Urinary bladder (tissue), 4 donors: ENCODE data around the gene FOXO3. TPM values are rescaled to one million over a fixed set of nuclear protein-coding genes. Genes with fewer than 3 reads are reported as not detected.
"Not testable (repeated sequence)": the region's sequence is repeated elsewhere in the genome, so short reads cannot be mapped to it uniquely, and the experiment has no call there.

ENCODE experiments used
- DNase-seq: peaks from one replicate; pipeline ENCODE4 v3.0.0-alpha.2; 2015; ENCODE audit errors: extremely low spot score
- H3K27ac ChIP-seq: one replicate; pipeline ENCODE4 v1.5.1; 2013; ENCODE audit warnings: low read depth, mild to moderate bottlenecking, moderate library complexity
- H3K36me3 ChIP-seq: one replicate; pipeline ENCODE4 v1.6.1; 2013; ENCODE audit warnings: mild to moderate bottlenecking, moderate library complexity; ENCODE audit not compliant: insufficient read depth
- H3K4me1 ChIP-seq: one replicate; pipeline ENCODE4 v1.6.1; 2013; ENCODE audit warnings: mild to moderate bottlenecking, moderate library complexity; ENCODE audit not compliant: insufficient read depth
- H3K4me3 ChIP-seq: one replicate; pipeline ENCODE4 v1.5.1; 2013; ENCODE audit warnings: low read depth, low read length
- WGBS: extraction: QIAGEN DNeasy Blood & Tissue Kit; methylation state at CpG from one replicate; pipeline ENCODE4 v1.1.7; 2013; 5-methylcytosine and 5-hydroxymethylcytosine counted together
- polyA plus RNA-seq: library from polyadenylated mRNA; stranded (reverse); fragments of 200-250 nt; gene quantifications from one replicate; pipeline ENCODE4 v1.2.3, GENCODE V29; 2013
- total RNA-seq: library from RNA; depleted of rRNA; stranded (reverse); fragments of >200 nt; gene quantifications from one replicate; pipeline ENCODE4 v1.2.3, GENCODE V29; 2014
- donor health status: healthy with polysubstance abuse.
- donor health status: healthy.

FOXO3 gene
- total and polyA plus RNA-seq, 2 donors: 43.7 to 48.2 TPM

DNA sequence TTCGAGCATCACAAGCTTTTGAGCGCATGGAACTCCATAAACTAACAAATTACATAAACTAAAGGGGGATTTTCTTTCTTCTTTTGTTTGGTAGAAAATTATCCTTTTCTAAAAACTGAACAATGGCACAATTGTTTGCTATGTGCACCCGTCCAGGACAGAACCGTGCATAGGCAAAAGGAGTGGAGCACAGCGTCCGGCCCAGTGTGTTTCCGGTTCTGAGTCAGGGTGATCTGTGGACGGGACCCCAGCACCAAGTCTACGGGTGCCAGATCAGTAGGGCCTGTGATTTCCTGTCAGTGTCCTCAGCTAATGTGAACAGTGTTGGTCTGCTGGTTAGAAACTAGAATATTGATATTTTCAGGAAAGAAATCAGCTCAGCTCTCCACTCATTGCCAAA is 119.6 kb downstream of the FOXO3 start:
- DNase-seq, H3K36me3 ChIP-seq, H3K4me3 ChIP-seq, H3K4me1 ChIP-seq, H3K27ac ChIP-seq: not testable (repeated sequence)
- WGBS: 90% methylated on average over 9 of the region's 9 CpGs

- H3K36me3 ChIP-seq, H3K27ac ChIP-seq, H3K4me1 ChIP-seq, DNase-seq, H3K4me3 ChIP-seq: not testable (repeated sequence)
- WGBS: 89% methylated on average over 1 of the region's 1 CpG
Observed at GRCh38 chr6:108681721-108682120, 121.0 kb downstream of the FOXO3 start.

GRCh38 chr6:108682383-108683119 is 121.8 kb downstream of the FOXO3 start:
- H3K27ac ChIP-seq, H3K4me3 ChIP-seq, DNase-seq, H3K36me3 ChIP-seq, H3K4me1 ChIP-seq: not testable (repeated sequence)
- 84% methylated on average over 7 of the region's 7 CpGs for WGBS

DNA sequence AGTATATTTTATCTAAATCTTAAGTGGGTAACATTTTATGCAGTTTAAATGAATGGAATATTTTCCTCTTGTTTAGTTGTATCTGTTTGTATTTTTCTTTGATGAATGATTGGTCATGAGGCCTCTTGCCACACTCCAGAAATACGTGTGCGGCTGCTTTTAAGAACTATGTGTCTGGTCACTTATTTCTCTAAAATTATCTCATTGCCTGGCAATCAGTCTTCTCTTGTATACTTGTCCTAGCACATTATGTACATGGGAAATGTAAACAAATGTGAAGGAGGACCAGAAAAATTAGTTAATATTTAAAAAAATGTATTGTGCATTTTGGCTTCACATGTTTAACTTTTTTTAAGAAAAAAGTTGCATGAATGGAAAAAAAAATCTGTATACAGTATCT is 123.3 kb downstream of the FOXO3 start:
- H3K36me3 ChIP-seq, H3K4me3 ChIP-seq, DNase-seq, H3K4me1 ChIP-seq, H3K27ac ChIP-seq: not testable (repeated sequence)
- 87% methylated on average over 2 of the region's 2 CpGs for WGBS

DNA sequence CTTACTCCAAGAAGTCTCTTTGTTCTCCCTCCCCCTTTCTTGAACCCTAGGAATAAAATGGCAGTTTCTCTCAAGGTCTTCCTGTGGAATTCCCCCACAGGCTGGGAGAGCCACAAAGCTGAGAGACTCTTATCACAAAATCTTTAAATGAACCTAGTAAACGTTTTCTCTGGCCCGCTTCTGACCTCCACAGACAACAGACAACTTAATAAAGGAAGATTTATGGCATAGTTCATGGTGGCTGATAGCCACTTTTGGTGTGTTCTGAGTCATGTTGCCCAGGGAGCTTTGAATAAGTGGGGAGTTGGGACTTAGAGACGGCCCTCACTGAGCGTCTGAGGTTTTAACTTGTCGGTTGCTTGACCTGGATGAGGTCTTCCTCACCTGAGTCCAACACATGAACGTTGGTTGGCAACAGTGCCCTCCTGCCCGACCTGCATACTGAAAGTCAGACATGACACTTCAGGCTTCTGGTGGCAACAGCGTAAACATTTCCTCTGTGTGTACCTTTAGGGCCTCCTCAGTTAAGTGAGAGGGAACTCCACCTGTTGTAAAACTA is 124.1 kb downstream of the FOXO3 start:
- H3K4me3 ChIP-seq: no peak overlapping the region
- peaks cover 2% of the 10 kb centered on the region for H3K36me3 ChIP-seq
- peaks cover 2% of the 10 kb centered on the region for H3K4me1 ChIP-seq
- peak overlapping the region; percentile 14 for H3K27ac ChIP-seq
- DNase-seq: peak; percentile 47
- 46% methylated on average over 8 of the region's 8 CpGs for WGBS

DNA sequence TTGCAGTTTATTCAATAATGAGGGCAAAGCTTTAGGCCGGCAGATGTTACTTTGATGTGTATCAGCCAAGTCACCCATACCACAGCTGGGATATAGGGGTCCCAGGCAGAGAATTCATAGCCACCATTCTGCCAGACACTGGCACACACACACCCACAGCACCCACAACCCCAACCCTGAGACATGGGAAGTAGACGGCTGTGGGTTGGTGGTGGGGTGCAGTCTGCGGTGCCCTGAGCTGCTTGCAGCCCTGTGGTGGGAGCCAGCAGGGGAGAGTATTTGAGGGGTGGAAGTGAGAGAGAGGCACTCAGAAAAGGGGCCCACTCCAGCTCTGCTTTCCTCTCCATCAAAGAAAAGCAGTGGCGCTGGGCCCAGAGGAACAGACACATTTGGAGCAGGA is 125.3 kb downstream of the FOXO3 start:
- H3K27ac ChIP-seq: no peak overlapping the region
- 92% methylated on average over 4 of the region's 4 CpGs for WGBS

GRCh38 chr6:108686896-108687295 is 126.2 kb downstream of the FOXO3 start:
- no peak for DNase-seq
- Histone ChIP-seq H3K27ac (no peak overlapping the region), H3K36me3 (peaks cover 2% of the 10 kb centered on the region), H3K4me3 (no peak overlapping the region), H3K4me1 (peaks cover 2% of the 10 kb centered on the region)
- WGBS: 91% methylated on average over 6 of the region's 6 CpGs

More for the DNA sequence above, 125.3 kb downstream of the FOXO3 start:
- Histone ChIP-seq H3K36me3 (peaks cover 2% of the 10 kb centered on the region), H3K4me3 (no peak overlapping the region), H3K4me1 (peaks cover 2% of the 10 kb centered on the region)
- DNase-seq: no peak

DNA sequence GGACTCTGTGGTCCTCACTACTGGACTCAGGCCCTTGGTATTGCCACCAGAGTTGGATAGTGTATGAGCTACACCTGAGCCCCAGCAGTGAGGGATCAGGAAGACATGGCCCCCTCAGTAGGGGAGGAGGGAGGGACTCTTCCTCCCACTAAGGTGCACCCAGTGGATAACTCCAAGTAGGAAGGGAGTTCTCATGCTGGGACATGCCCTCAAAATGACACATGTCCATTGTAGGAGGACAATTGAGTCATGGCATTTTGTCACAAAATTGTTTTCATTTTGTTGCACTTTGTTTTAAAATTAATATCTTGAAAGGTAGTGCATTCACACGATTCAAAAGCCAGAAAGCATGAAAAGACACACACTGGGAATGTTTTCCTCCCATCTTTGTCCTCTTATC is 127.2 kb downstream of the FOXO3 start:
- no peak for DNase-seq
- Histone ChIP-seq H3K27ac (no peak overlapping the region), H3K4me3 (no peak overlapping the region), H3K36me3 (no peaks in the 10 kb centered on the region), H3K4me1 (peaks cover 2% of the 10 kb centered on the region)
- WGBS: 93% methylated on average over 1 of the region's 1 CpG

GRCh38 chr6:108689272-108690161 is 128.8 kb downstream of the FOXO3 start:
- Histone ChIP-seq H3K27ac (peak overlapping the region; percentile 70), H3K4me3 (no peak overlapping the region), H3K36me3 (no peaks in the 10 kb centered on the region), H3K4me1 (peaks cover 2% of the 10 kb centered on the region)
- no peak for DNase-seq
- 67% methylated on average over 15 of the region's 15 CpGs for WGBS

DNA sequence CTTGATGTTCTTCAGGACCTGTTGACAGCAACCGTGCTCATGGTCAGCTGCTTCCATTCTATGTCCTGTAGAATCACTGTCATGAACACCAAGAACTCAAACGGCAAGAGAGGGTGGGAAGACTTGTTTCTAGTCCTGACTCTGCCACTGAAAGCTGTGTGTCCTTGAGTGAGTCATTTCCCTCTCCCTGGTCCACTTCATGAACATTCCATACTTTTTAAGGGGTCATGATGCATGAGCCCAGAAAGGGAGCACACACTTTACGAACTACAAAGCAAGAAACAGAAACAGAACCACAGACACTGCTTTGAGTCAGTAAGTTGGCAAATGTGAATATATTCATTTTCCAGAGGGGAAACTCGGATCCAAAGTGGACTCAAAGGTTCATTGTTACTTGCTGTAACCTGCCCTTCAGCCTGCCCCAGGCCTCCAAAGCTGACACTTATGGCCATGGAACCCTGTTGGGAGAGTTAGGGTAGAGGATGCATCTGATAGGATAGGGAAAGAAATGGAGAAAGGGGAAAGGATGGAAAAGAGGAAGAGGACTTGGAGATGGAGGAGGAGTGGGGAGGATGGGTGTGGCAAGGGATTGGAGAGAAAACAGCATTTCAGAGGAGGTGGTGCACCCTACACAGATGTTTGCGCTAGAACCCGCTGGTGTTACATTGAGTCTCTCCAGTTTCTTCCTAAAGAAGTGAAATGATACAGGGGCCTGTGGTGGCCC is 129.8 kb downstream of the FOXO3 start:
- no peak for DNase-seq
- 91% methylated on average over 6 of the region's 6 CpGs for WGBS
- Histone ChIP-seq H3K4me3 (no peak overlapping the region), H3K36me3 (no peaks in the 10 kb centered on the region), H3K4me1 (peaks cover 2% of the 10 kb centered on the region), H3K27ac (no peak overlapping the region)

DNA sequence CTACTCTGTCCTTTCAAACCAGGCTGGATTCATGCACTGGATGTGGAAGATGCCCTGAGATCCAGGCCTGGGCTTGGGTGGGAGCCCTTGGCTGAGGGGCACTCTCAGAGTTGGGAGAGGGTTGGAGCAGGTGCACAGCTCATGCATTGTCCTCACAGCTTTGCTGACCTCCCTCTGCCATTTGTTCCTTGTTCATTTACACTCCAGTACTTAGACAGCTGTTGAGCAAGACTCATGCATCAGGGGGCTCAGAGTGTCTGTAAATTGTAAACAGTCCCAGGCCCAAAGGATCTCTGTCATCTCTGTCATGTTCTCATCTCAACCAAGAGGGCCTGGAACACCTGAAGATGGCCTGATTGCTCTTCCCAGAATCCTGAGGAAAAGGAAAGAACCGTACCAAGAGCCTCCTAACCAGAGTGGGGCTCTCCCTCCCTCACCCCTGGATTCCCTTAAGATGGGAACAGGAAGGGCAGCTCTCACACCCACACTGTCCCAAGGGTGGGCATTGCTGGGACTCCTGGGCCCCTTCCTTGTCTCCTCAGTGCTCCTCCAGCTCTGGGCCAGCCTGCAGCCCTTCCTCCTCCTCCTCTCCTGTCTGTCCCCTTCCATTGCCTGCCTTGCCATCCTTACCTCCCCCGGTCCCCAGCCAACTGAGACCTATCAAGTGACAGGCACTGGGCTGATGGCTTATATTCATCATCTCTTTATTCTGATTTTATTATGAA is 132.9 kb downstream of the FOXO3 start:
- no peaks in the 10 kb centered on the region for H3K36me3 ChIP-seq
- H3K4me1 ChIP-seq: peaks cover 2% of the 10 kb centered on the region
- 95% methylated on average over 2 of the region's 2 CpGs for WGBS
- no peak for DNase-seq
- H3K27ac ChIP-seq: no peak overlapping the region
- no peak overlapping the region for H3K4me3 ChIP-seq

- no peaks in the 10 kb centered on the region for H3K4me1 ChIP-seq
Observed at GRCh38 chr6:108694816-108695215, 134.1 kb downstream of the FOXO3 start.

More at GRCh38 chr6:108694816-108695215, 134.1 kb downstream of the FOXO3 start:
- Histone ChIP-seq H3K36me3 (no peaks in the 10 kb centered on the region), H3K27ac (no peak overlapping the region), H3K4me3 (no peak overlapping the region)
- DNase-seq: no peak
- 85% methylated on average over 6 of the region's 6 CpGs for WGBS
